ENCODE results near the gene PSMD13.

GRCh38 chr11:272931-273198, 36.1 kb downstream of the PSMD13 start:
- TF ChIP-seq CTCF (IDR thresholded peaks at IDR 0.05) (no peak), POLR2A (IDR thresholded peaks at IDR 0.05) (no peak), EP300 (IDR thresholded peaks at IDR 0.05) (no peak)

All from upper lobe of left lung (tissue), 4 donors.